Loucy (cell line): ENCODE measurements around the gene GJC1.
A peak's percentile ranks its signal among the peaks of the same experiment; 100 is the strongest.

Source experiments
- EZH2phosphoT487 ChIP-seq: fragments of 200-600 bp; IDR thresholded peaks from 2 replicates; pipeline ENCODE4 v1.6.1; 2018; ENCODE audit warnings: antibody characterized with exemption, mild to moderate bottlenecking, moderate library complexity, borderline replicate concordance
- TF ChIP-seq, protein P1 (sequence below): fragments of 200-600 bp; sonication (generic); conservative IDR thresholded peaks from 2 replicates; pipeline ENCODE4 v1.5.1; 2014; ENCODE audit warnings: mild to moderate bottlenecking, antibody characterized with exemption, low read length

DNA sequence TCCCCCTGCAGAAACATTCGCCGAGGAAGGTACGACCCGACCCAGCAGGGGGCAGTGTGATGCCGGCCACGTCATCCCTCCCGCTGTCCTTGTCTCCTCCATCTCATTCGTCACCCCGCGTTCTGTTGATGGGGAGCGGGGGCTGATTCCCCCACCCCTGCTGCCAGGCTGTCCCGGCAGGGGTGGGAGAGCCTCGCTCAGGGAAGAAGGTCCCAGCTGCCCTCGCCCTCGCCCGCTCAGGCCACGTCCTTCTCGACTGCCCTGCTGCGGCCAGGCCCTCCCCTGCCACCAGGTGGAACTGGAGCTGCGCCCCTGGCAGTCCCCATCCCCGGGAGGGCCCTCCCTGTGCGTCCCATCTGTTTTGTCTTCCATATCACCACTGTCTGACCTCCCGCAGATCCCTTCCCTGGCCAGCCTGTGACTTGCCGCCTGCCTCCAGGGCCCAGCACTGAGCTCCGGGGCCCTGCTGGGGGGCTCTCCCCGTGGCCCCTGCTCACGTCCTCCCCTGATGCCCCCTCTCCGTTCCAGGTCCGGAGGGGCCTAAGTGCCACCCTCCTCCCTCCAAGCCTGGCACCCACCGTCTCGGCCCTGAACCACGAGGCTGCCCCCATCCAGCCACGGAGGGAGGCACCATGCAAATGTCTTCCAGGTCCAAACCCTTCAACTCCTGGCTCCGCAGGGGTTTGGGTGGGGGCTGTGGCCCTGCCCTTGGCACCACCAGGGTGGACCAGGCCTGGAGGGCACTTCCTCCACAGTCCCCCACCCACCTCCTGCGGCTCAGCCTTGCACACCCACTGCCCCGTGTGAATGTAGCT lies 50.7 kb downstream of the GJC1 start:
- TF ChIP-seq, protein P1, sequence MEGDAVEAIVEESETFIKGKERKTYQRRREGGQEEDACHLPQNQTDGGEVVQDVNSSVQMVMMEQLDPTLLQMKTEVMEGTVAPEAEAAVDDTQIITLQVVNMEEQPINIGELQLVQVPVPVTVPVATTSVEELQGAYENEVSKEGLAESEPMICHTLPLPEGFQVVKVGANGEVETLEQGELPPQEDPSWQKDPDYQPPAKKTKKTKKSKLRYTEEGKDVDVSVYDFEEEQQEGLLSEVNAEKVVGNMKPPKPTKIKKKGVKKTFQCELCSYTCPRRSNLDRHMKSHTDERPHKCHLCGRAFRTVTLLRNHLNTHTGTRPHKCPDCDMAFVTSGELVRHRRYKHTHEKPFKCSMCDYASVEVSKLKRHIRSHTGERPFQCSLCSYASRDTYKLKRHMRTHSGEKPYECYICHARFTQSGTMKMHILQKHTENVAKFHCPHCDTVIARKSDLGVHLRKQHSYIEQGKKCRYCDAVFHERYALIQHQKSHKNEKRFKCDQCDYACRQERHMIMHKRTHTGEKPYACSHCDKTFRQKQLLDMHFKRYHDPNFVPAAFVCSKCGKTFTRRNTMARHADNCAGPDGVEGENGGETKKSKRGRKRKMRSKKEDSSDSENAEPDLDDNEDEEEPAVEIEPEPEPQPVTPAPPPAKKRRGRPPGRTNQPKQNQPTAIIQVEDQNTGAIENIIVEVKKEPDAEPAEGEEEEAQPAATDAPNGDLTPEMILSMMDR, result peak; percentile 95
- TF ChIP-seq EZH2phosphoT487, result no peak
